ENCODE data around the gene CCNDBP1. TPM values are rescaled to one million over a fixed set of nuclear protein-coding genes. Genes with fewer than 3 reads are reported as not detected.

The CCNDBP1 gene
- polyA plus RNA-seq, 4 donors: 43.3 to 98.0 (median 75.3) TPM

DNA sequence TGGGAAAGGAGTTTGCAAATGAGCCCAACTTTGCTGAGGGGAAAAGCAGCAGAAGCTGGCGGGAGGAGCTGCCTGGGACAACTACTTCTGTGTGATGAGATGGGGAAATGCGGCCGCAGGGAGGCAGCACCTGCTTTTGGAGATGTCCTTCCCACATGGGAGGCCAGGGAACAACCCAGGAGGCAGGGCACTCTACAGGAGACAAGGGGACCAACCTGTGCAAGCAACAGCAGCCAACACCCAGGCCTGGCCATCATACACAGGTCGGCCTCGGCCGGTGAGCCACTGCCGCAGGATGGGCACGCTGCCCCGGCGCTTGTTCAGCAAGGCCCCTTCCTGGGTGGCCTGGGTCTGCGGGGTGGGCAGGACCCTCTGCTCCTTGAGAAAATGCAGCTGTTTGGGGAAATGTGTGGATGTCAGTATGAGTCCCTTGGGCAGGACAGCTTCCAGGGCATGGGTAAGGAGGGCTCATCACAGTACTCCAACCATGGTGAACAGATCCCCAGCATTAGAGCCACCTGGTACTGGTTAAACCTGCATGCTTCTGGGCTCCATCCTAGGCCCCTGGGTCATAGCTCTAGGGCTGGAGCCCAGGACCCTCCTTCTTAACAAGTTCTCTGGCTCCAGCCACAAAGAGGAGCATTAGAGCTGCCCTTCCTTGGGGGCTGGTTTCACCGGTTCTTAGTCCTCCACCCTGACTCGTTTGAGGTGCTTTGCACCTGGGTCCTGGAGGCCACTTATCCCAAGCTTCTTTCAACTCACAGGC is 24.0 kb downstream of the CCNDBP1 start:
- FAIRE-seq (no peak), DNase-seq (peak in 1 of 2 donors; percentile 18)
- Histone ChIP-seq H3K4me3 (ENCODE audit: low read depth in 1 of 3, low read length in 3 of 3) (no peak overlapping the region), H3K4me1 (ENCODE audit: control insufficient read depth in 3 of 3, insufficient read depth in 2 of 3, low read depth in 1 of 3, low read length in 2 of 3) (no peaks in the 10 kb centered on the region), H3K27me3 (ENCODE audit: control insufficient read depth in 3 of 3, insufficient read depth in 3 of 3, low read length in 3 of 3) (peaks cover 0 to 30% (median 2%) of the 10 kb centered on the region in 3 donors), H3K27ac (ENCODE audit: low read depth in 1 of 3, low read length in 2 of 3) (no peak overlapping the region), H3K9me3 (ENCODE audit: control insufficient read depth in 2 of 2, insufficient read depth in 1 of 2, low read depth in 1 of 2, low read length in 1 of 2) (no peaks in the 10 kb centered on the region), H3K36me3 (ENCODE audit: control insufficient read depth in 3 of 3, insufficient read depth in 2 of 3, low read depth in 1 of 3, low read length in 3 of 3) (no peaks in the 10 kb centered on the region)
- WGBS, 3 donors: 56 to 69% (median 68%) methylated on average over 13 of the region's 13 CpGs

DNA sequence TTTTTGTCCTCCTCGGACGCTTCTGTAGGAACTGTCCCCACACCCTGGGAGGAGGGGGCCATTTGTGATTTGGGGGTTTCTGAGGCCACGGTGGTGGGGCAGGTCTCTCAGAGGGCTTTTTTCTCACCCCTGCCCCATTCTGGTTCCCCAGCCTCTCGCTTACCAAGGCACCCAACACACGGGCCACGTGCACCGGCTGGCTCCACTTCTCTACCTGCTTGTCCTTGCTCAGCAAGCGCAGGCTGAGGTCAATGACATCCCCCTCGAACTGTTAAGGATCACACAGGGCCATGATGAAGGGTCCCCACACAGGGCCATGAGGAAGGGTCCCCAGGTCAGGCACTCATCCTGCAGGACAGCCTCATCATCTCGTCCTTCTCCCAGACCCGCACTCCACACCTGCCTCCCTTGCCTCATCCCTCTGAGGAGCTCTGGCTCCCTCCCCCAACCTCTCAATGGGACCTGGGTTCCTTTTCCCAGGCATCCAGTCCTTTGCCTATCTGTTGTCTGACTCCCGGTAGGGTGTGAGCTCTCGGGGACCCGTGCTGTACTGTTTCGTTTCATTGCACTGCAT is 25.1 kb downstream of the CCNDBP1 start:
- Histone ChIP-seq H3K36me3 (ENCODE audit: control insufficient read depth in 3 of 3, insufficient read depth in 2 of 3, low read depth in 1 of 3, low read length in 3 of 3) (no peaks in the 10 kb centered on the region), H3K4me3 (ENCODE audit: low read depth in 1 of 3, low read length in 3 of 3) (no peak overlapping the region), H3K27me3 (ENCODE audit: control insufficient read depth in 3 of 3, insufficient read depth in 3 of 3, low read length in 3 of 3) (peaks cover 0 to 30% (median 2%) of the 10 kb centered on the region in 3 donors), H3K27ac (ENCODE audit: low read depth in 1 of 3, low read length in 2 of 3) (no peak overlapping the region), H3K9me3 (ENCODE audit: control insufficient read depth in 2 of 2, insufficient read depth in 1 of 2, low read depth in 1 of 2, low read length in 1 of 2) (no peaks in the 10 kb centered on the region), H3K4me1 (ENCODE audit: control insufficient read depth in 3 of 3, insufficient read depth in 2 of 3, low read depth in 1 of 3, low read length in 2 of 3) (no peaks in the 10 kb centered on the region)
- 79 to 87% (median 81%) methylated on average over 15 of the region's 15 CpGs for WGBS, 3 donors
- DNase-seq (no peak), FAIRE-seq (no peak)

DNA sequence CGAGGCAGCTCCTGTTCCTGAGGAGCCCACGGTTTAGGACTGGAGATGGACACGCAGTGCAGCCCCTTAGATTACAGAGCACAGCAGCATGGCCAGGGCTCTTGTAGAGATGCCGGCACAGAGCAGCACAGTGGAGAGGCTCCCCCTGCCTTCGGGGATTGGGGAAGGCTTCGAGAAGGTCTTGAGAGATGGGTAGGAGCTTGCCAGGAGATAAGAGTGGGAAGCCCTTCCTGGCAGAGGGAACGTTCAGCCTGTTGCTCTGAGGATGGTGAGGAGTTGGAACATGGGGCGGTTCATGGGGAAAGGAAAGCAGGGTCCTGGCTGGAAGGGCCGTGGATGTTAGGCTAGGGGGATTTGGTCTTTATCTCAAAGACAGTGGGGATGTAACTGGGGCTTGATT is 25.6 kb downstream of the CCNDBP1 start:
- FAIRE-seq: no peak
- 67 to 76% (median 74%) methylated on average over 9 of the region's 9 CpGs for WGBS, 3 donors
- H3K4me3 ChIP-seq (ENCODE audit: low read depth in 1 of 3, low read length in 3 of 3): no peak overlapping the region

DNA sequence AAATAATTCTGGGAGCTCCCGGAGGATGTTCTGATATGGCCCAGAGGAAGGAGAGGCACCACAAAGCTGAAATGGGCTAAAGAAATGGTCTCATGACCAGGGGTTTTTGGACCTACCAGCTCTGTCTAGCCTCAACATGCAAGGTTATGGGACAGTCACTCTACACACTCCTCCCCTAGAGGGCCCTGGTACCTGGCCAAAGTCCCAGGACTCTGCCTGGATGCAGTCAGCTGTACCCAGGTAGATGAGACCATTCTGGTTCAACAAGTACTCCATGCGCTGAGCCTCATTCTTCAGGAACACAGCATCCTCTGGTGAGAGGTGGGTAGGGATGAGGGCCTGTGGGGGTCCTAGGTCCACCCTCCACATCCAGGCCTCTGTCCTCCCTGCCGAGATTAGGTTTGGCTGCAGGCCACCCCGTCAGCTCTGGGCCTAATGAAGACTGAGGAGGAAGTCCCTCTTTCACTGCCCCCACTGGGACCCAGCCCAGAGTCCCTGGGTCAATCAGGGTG is 26.1 kb downstream of the CCNDBP1 start:
- no peaks in the 10 kb centered on the region for H3K9me3 ChIP-seq (ENCODE audit: control insufficient read depth in 2 of 2, insufficient read depth in 1 of 2, low read depth in 1 of 2, low read length in 1 of 2)
- H3K4me1 ChIP-seq (ENCODE audit: control insufficient read depth in 3 of 3, insufficient read depth in 2 of 3, low read depth in 1 of 3, low read length in 2 of 3): no peaks in the 10 kb centered on the region
- WGBS, 3 donors: 66 to 72% (median 70%) methylated on average over 4 of the region's 4 CpGs
- DNase-seq (peak in 1 of 2 donors; percentile 4), FAIRE-seq (no peak)
- no peak overlapping the region for H3K27ac ChIP-seq (ENCODE audit: low read depth in 1 of 3, low read length in 2 of 3)
- H3K36me3 ChIP-seq (ENCODE audit: control insufficient read depth in 3 of 3, insufficient read depth in 2 of 3, low read depth in 1 of 3, low read length in 3 of 3): no peaks in the 10 kb centered on the region
- no peak overlapping the region for H3K4me3 ChIP-seq (ENCODE audit: low read depth in 1 of 3, low read length in 3 of 3)
- H3K27me3 ChIP-seq (ENCODE audit: control insufficient read depth in 3 of 3, insufficient read depth in 3 of 3, low read length in 3 of 3): peaks cover 0 to 30% (median 2%) of the 10 kb centered on the region in 3 donors

More for the DNA sequence above, 25.6 kb downstream of the CCNDBP1 start:
- no peaks in the 10 kb centered on the region for H3K4me1 ChIP-seq (ENCODE audit: control insufficient read depth in 3 of 3, insufficient read depth in 2 of 3, low read depth in 1 of 3, low read length in 2 of 3)
- no peak overlapping the region for H3K27ac ChIP-seq (ENCODE audit: low read depth in 1 of 3, low read length in 2 of 3)
- H3K9me3 ChIP-seq (ENCODE audit: control insufficient read depth in 2 of 2, insufficient read depth in 1 of 2, low read depth in 1 of 2, low read length in 1 of 2): no peaks in the 10 kb centered on the region
- DNase-seq: no peak
- H3K27me3 ChIP-seq (ENCODE audit: control insufficient read depth in 3 of 3, insufficient read depth in 3 of 3, low read length in 3 of 3): peaks cover 0 to 30% (median 2%) of the 10 kb centered on the region in 3 donors
- no peaks in the 10 kb centered on the region for H3K36me3 ChIP-seq (ENCODE audit: control insufficient read depth in 3 of 3, insufficient read depth in 2 of 3, low read depth in 1 of 3, low read length in 3 of 3)

DNA sequence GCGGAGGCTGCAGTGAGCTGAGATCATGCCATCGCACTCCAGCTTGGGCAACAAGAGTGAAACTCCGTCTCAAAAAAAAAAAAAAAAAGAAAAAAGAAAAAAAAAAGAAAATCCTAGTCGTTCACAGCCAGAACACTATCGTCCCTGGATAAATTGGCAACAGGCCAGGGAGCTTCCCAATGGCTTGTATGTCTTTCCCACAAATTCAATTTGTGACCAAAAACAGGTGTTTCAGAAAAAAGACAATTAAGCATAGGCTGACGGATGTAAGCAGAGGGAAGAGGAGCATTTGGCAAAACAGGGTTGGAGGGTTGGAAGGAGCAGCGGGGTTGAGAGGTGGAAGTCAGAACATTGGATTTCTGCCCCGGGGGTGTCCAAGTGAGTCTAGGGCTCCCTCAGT is 27.1 kb downstream of the CCNDBP1 start:
- Histone ChIP-seq H3K9me3 (ENCODE audit: control insufficient read depth in 2 of 2, insufficient read depth in 1 of 2, low read depth in 1 of 2, low read length in 1 of 2) (no peaks in the 10 kb centered on the region), H3K36me3 (ENCODE audit: control insufficient read depth in 3 of 3, insufficient read depth in 2 of 3, low read depth in 1 of 3, low read length in 3 of 3) (no peaks in the 10 kb centered on the region), H3K27me3 (ENCODE audit: control insufficient read depth in 3 of 3, insufficient read depth in 3 of 3, low read length in 3 of 3) (peaks cover 0 to 27% (median 2%) of the 10 kb centered on the region in 3 donors), H3K4me1 (ENCODE audit: control insufficient read depth in 3 of 3, insufficient read depth in 2 of 3, low read depth in 1 of 3, low read length in 2 of 3) (no peaks in the 10 kb centered on the region), H3K27ac (ENCODE audit: low read depth in 1 of 3, low read length in 2 of 3) (no peak overlapping the region), H3K4me3 (ENCODE audit: low read depth in 1 of 3, low read length in 3 of 3) (no peak overlapping the region)
- FAIRE-seq: no peak
- DNase-seq: no peak
- WGBS, 3 donors: 74 to 75% (median 75%) methylated on average over 8 of the region's 8 CpGs

DNA sequence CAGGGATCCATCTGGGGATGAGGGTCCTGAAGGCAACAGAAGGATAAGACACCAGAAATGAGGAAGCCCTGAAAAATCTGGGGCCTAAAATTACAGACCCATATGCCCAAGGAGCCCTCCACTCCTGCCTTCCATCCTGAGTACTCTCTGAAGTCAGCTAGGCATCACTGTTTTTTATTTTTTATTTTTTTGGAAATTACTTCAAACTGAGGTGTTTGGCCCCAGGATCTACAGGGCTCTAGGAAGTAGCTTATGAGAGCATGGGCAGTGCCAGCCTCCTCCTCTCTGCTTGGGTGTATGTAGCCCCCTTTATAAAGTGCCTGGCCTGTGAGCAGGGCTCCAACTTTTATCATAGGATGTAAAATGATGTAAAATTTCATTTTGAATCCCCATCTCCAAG is 27.7 kb downstream of the CCNDBP1 start:
- FAIRE-seq: no peak
- Histone ChIP-seq H3K9me3 (ENCODE audit: control insufficient read depth in 2 of 2, insufficient read depth in 1 of 2, low read depth in 1 of 2, low read length in 1 of 2) (no peaks in the 10 kb centered on the region), H3K27me3 (ENCODE audit: control insufficient read depth in 3 of 3, insufficient read depth in 3 of 3, low read length in 3 of 3) (peaks cover 0 to 20% (median 2%) of the 10 kb centered on the region in 3 donors), H3K4me1 (ENCODE audit: control insufficient read depth in 3 of 3, insufficient read depth in 2 of 3, low read depth in 1 of 3, low read length in 2 of 3) (no peaks in the 10 kb centered on the region), H3K4me3 (ENCODE audit: low read depth in 1 of 3, low read length in 3 of 3) (no peak overlapping the region), H3K36me3 (ENCODE audit: control insufficient read depth in 3 of 3, insufficient read depth in 2 of 3, low read depth in 1 of 3, low read length in 3 of 3) (no peaks in the 10 kb centered on the region), H3K27ac (ENCODE audit: low read depth in 1 of 3, low read length in 2 of 3) (no peak overlapping the region)
- no peak for DNase-seq

DNA sequence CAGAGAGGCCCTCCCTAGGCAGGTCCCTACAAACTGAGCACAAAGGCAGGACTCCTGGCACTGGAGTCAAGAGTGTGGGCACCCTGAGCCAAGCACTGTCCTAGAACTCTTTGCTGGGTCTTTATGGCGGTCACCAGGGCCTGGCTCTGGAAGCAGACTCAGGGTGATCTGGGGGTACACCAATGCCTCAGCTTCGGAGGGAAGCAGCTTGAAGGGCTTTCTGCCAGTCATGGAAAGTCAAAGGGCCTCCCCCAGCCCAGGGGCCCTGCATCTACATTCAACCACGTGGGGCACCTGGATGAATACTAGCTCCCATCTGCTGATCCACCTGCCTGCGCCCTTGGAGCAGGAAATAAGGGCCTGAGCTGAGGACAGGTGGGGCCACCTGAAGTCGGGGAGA is 28.3 kb downstream of the CCNDBP1 start:
- FAIRE-seq (no peak), DNase-seq (no peak)
- Histone ChIP-seq H3K36me3 (ENCODE audit: control insufficient read depth in 3 of 3, insufficient read depth in 2 of 3, low read depth in 1 of 3, low read length in 3 of 3) (no peaks in the 10 kb centered on the region), H3K27me3 (ENCODE audit: control insufficient read depth in 3 of 3, insufficient read depth in 3 of 3, low read length in 3 of 3) (peaks cover 0 to 18% (median 2%) of the 10 kb centered on the region in 3 donors), H3K27ac (ENCODE audit: low read depth in 1 of 3, low read length in 2 of 3) (no peak overlapping the region), H3K4me1 (ENCODE audit: control insufficient read depth in 3 of 3, insufficient read depth in 2 of 3, low read depth in 1 of 3, low read length in 2 of 3) (no peaks in the 10 kb centered on the region), H3K4me3 (ENCODE audit: low read depth in 1 of 3, low read length in 3 of 3) (no peak overlapping the region), H3K9me3 (ENCODE audit: control insufficient read depth in 2 of 2, insufficient read depth in 1 of 2, low read depth in 1 of 2, low read length in 1 of 2) (no peaks in the 10 kb centered on the region)
- 68 to 81% (median 81%) methylated on average over 5 of the region's 5 CpGs for WGBS, 3 donors

DNA sequence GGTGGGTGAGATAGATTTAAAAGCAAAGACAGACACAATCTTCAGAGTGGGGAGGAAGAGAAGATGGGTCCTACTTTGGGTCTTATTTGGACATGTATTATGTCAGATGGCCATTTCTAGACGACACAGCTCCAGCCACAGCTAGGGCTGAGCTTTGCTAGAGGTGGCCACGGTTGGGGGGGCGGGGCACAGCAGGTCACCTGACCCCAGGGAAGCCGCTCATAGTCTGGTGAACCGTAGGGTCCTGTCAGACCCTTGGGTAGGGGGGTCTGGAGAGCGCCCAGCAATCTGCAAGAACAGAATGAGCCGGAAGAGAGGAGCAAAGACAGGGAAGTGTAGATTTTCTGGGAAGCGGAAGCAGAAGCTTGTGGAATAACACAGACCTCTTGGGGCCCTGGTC is 29.0 kb downstream of the CCNDBP1 start:
- WGBS, 3 donors: 69 to 82% (median 81%) methylated on average over 8 of the region's 8 CpGs
- Histone ChIP-seq H3K27ac (ENCODE audit: low read depth in 1 of 3, low read length in 2 of 3) (no peak overlapping the region), H3K36me3 (ENCODE audit: control insufficient read depth in 3 of 3, insufficient read depth in 2 of 3, low read depth in 1 of 3, low read length in 3 of 3) (no peaks in the 10 kb centered on the region), H3K27me3 (ENCODE audit: control insufficient read depth in 3 of 3, insufficient read depth in 3 of 3, low read length in 3 of 3) (peaks cover 0 to 11% (median 2%) of the 10 kb centered on the region in 3 donors), H3K9me3 (ENCODE audit: control insufficient read depth in 2 of 2, insufficient read depth in 1 of 2, low read depth in 1 of 2, low read length in 1 of 2) (no peaks in the 10 kb centered on the region), H3K4me3 (ENCODE audit: low read depth in 1 of 3, low read length in 3 of 3) (no peak overlapping the region), H3K4me1 (ENCODE audit: control insufficient read depth in 3 of 3, insufficient read depth in 2 of 3, low read depth in 1 of 3, low read length in 2 of 3) (no peaks in the 10 kb centered on the region)
- FAIRE-seq (no peak), DNase-seq (no peak)

Data from small intestine (tissue), 7 donors.